Measurements from ENCODE around the gene SUB1. TPM values are rescaled to one million over a fixed set of nuclear protein-coding genes. Genes with fewer than 3 reads are reported as not detected.

The SUB1 gene
- total RNA-seq, 1 experiment from 2014 or later = 269 TPM

- ChIA-PET POLR2A (interaction anchor here (0.5 kb wide), 1 partner anchor 149 kb away, joined by 3 read pairs; no protein-coding TSS in a partner anchor), CTCF (interaction anchor here (0.5 to 0.8 kb wide), 2 partner anchors 34 to 468 kb away, joined by 3 to 4 read pairs; no protein-coding TSS in a partner anchor)
- no peak overlapping the region for H3K27ac Mint-ChIP-seq (ENCODE audit: low read depth, unreplicated experiment)
- no peak overlapping the region for H3K4me3 Mint-ChIP-seq (ENCODE audit: unreplicated experiment)
- intact Hi-C loops (cut with micrococcal nuclease) = no loop called here
- BruUV-seq (replicated peaks) = no TSS peak
- no peaks in the 10 kb centered on the region for H3K27me3 Mint-ChIP-seq (ENCODE audit: insufficient read depth, unreplicated experiment)
- H3K36me3 Mint-ChIP-seq (ENCODE audit: insufficient read depth, unreplicated experiment) = no peaks in the 10 kb centered on the region
- no peak for DNase-seq (ENCODE audit: unreplicated experiment)
- TF ChIP-seq, protein P1, sequence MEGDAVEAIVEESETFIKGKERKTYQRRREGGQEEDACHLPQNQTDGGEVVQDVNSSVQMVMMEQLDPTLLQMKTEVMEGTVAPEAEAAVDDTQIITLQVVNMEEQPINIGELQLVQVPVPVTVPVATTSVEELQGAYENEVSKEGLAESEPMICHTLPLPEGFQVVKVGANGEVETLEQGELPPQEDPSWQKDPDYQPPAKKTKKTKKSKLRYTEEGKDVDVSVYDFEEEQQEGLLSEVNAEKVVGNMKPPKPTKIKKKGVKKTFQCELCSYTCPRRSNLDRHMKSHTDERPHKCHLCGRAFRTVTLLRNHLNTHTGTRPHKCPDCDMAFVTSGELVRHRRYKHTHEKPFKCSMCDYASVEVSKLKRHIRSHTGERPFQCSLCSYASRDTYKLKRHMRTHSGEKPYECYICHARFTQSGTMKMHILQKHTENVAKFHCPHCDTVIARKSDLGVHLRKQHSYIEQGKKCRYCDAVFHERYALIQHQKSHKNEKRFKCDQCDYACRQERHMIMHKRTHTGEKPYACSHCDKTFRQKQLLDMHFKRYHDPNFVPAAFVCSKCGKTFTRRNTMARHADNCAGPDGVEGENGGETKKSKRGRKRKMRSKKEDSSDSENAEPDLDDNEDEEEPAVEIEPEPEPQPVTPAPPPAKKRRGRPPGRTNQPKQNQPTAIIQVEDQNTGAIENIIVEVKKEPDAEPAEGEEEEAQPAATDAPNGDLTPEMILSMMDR (IDR thresholded peaks at IDR 0.05; ENCODE audit: unreplicated experiment) = no peak
- peaks cover 4% of the 10 kb centered on the region for H3K4me1 Mint-ChIP-seq (ENCODE audit: insufficient read depth, unreplicated experiment)
- H3K9me3 Mint-ChIP-seq (ENCODE audit: unreplicated experiment) = no peaks in the 10 kb centered on the region
Observed at GRCh38 chr5:32539981-32540845, 45.1 kb upstream of the SUB1 start.

DNA sequence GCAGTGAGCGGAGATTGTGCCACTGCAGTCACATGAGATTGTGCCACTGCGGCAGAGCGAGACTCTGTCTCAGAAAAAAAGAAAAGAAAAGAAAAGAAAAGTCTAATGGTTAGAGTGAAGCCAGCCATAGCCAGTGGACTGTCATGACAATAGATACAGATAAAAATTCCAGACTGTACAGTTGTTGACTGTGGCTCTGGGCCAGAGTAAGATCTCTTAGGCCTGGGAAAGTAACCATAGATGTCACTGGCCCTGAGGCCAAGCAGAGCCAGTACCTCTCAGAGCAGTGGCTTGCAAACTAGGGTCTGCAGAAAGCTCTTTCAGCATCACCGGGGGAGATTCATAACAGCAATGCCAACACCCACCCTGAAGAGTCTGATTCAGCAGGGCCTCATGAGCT lies 44.1 kb upstream of the SUB1 start:
- ChIA-PET CTCF (no interaction called here), POLR2A (no interaction called here)
- no peak for DNase-seq (ENCODE audit: unreplicated experiment)
- no peak overlapping the region for H3K4me3 Mint-ChIP-seq (ENCODE audit: unreplicated experiment)
- TF ChIP-seq, protein P1 (IDR thresholded peaks at IDR 0.05; ENCODE audit: unreplicated experiment) = no peak
- no peaks in the 10 kb centered on the region for H3K27me3 Mint-ChIP-seq (ENCODE audit: insufficient read depth, unreplicated experiment)
- H3K36me3 Mint-ChIP-seq (ENCODE audit: insufficient read depth, unreplicated experiment) = no peaks in the 10 kb centered on the region
- H3K27ac Mint-ChIP-seq (ENCODE audit: low read depth, unreplicated experiment) = no peak overlapping the region
- no peaks in the 10 kb centered on the region for H3K9me3 Mint-ChIP-seq (ENCODE audit: unreplicated experiment)
- no TSS peak for BruUV-seq (replicated peaks)
- H3K4me1 Mint-ChIP-seq (ENCODE audit: insufficient read depth, unreplicated experiment) = peaks cover 4% of the 10 kb centered on the region
- intact Hi-C loops (cut with micrococcal nuclease) = no loop called here

- peaks cover under 1% of the 10 kb centered on the region for H3K4me1 Mint-ChIP-seq (ENCODE audit: insufficient read depth, unreplicated experiment)
- H3K9me3 Mint-ChIP-seq (ENCODE audit: unreplicated experiment) = no peaks in the 10 kb centered on the region
- ChIA-PET POLR2A (no interaction called here), CTCF (interaction anchor here (1.9 kb wide), 1 partner anchor 53 kb away, joined by 4 read pairs; no protein-coding TSS in a partner anchor)
- H3K27ac Mint-ChIP-seq (ENCODE audit: low read depth, unreplicated experiment) = peak overlapping the region; percentile 23
- DNase-seq (ENCODE audit: unreplicated experiment) = peak; percentile 60
- H3K36me3 Mint-ChIP-seq (ENCODE audit: insufficient read depth, unreplicated experiment) = no peaks in the 10 kb centered on the region
- intact Hi-C loops (cut with micrococcal nuclease) = no loop called here
- TF ChIP-seq, protein P1 (IDR thresholded peaks at IDR 0.05; ENCODE audit: unreplicated experiment) = no peak
- BruUV-seq (replicated peaks) = no TSS peak
- no peak overlapping the region for H3K4me3 Mint-ChIP-seq (ENCODE audit: unreplicated experiment)
- H3K27me3 Mint-ChIP-seq (ENCODE audit: insufficient read depth, unreplicated experiment) = no peaks in the 10 kb centered on the region
Observed at GRCh38 chr5:32542216-32543059, 42.9 kb upstream of the SUB1 start.

GRCh38 chr5:32543291-32543690 lies 42.1 kb upstream of the SUB1 start:
- H3K4me3 Mint-ChIP-seq (ENCODE audit: unreplicated experiment) = no peak overlapping the region
- BruUV-seq (replicated peaks) = no TSS peak
- no peak overlapping the region for H3K27ac Mint-ChIP-seq (ENCODE audit: low read depth, unreplicated experiment)
- POLR2A ChIA-PET = no interaction called here
- H3K4me1 Mint-ChIP-seq (ENCODE audit: insufficient read depth, unreplicated experiment) = no peaks in the 10 kb centered on the region
- TF ChIP-seq, protein P1 (IDR thresholded peaks at IDR 0.05; ENCODE audit: unreplicated experiment) = no peak
- no peak for DNase-seq (ENCODE audit: unreplicated experiment)
- CTCF ChIA-PET = interaction anchor here (1.9 kb wide), 1 partner anchor 54 kb away, joined by 4 read pairs; no protein-coding TSS in a partner anchor
- no peaks in the 10 kb centered on the region for H3K36me3 Mint-ChIP-seq (ENCODE audit: insufficient read depth, unreplicated experiment)
- no peaks in the 10 kb centered on the region for H3K9me3 Mint-ChIP-seq (ENCODE audit: unreplicated experiment)
- no peaks in the 10 kb centered on the region for H3K27me3 Mint-ChIP-seq (ENCODE audit: insufficient read depth, unreplicated experiment)
- intact Hi-C loops (cut with micrococcal nuclease) = no loop called here
